NOMO-1 (cell line): ENCODE data around the gene JOSD1.
A peak's percentile ranks its signal among the peaks of the same experiment; 100 is the strongest.

ENCODE experiments used
- DNase-seq, 2 experiments: peaks; one replicate each; lab custom pipeline; 2025; ENCODE audit not compliant: unreplicated experiment in 2 of 2; lab: John Stamatoyannopoulos, UW

The JOSD1 gene

DNA sequence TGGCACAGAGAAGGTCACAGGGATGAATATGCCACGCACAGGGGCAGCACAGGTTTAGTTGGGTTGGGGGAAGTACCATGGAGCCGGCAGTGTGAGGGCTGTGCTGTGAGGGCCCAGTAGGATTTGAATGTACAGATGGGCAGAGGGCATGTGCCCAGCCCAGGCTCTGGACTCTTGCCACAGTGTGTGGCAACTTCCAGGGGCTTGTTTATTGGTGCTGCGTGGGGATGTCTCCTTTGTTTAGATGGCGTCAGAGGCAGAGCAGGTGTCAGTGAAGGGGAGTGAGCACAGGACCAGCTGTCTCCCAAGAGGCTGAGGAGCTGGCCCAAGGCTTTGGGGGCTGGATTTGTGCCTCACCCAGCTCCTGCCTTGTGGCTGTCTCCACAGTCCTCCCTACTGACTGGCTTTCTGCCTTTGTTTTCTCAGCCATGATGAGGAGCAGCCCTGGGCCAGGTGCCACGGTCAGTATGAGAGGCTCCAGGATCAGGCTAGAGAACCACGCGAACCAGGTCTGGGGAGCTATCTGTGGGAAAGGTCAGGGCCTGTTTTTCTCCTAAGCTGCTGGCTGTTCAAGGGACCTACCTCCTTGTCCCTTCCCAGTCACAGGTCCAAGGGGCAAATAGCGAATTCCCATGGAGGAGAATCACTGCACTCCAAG, 33.1 kb upstream of the JOSD1 start:
- no peak for DNase-seq

DNA sequence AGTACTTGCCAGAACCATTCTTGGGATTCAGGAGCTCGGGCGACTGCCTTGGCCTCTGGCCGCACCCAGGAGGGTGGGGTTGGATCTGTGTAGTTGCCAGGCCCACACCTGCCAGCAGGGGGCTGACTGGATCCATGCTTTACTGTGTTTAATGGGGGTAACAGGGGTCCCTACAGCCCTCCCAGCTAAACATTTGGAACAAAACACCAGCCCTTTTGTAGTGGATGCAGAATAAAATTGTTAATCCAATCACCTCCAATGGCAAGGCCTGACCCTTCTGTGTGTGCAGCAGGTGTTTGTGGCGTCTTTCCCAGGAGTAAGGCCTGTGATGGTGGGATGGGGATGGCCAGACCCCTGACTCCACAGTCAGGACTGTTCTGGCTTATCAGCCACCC, 32.6 kb upstream of the JOSD1 start:
- peak in 1 of 2 experiments; percentile 12 for DNase-seq

DNA sequence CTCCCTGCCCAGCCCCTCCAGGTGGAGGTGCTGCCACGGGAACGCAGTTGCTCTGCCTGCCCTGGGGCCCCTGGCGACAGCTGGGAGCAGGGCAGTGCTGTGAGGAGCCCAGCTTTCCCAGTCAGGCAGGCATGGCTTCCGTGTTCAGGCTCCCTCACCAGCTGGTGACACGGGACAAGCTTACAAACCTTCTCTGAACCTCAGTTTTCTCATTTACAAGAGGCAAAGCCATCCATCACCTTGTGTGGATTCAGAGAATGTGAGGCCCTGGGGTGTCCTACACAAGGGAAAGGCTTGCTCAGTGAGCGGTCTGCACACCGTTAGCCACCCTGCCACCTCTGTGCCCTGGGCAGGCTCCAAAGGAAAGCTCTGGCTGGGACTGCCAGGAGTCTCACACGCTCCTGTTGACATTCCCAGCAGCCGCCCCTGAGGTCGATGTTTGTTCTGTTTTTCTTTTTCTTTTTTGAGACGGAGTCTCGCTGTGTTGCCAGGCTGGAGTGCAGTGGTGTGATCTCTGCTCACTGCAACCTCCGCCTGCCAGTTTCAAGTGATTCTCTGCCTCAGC, 31.6 kb upstream of the JOSD1 start:
- no peak for DNase-seq

DNA sequence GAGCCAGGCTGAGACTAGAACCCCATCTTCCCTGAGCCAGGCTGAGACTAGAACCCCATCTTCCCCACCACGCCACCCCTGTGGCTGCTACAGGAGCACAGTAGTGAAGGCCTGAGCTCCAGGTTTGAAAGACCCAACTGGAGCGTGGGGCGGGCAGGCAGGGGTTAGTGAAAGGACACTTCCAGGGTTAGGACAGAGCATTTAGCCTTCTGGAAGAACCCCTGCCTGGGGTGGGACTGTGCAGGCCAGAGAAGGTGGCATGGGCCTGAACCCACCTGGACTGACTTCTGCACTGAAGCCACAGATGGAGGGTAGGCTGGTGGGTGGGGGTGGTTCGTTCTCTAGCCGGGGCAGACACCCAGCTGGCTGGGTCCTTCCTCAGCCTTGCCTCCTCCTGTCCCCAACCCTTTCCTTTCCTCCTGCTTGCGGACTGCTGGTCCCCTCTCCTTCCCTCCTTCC, 31.0 kb upstream of the JOSD1 start:
- DNase-seq: no peak

DNA sequence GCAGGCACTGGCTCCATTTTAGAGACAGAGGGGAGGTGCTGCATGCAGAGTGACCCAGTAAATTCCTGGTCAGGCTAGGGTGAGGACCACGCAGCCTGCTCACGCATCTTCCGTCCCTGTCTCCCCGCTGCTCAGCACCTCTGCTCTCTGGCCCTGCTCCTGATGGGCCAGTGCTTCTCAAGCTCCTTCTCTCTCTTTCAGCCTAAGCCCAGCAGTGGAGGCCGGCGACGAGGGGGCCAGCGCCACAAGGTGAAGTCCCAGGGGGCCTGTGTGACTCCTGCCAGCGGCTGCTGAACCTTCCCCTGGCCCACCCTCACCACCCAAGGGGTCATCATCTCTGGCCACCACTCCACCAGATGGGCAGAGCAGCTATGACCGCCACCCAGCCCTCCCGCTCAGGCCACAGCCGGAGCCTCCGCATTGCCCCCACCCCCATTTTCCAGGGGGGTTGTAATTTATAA, 29.7 kb upstream of the JOSD1 start:
- no peak for DNase-seq

DNA sequence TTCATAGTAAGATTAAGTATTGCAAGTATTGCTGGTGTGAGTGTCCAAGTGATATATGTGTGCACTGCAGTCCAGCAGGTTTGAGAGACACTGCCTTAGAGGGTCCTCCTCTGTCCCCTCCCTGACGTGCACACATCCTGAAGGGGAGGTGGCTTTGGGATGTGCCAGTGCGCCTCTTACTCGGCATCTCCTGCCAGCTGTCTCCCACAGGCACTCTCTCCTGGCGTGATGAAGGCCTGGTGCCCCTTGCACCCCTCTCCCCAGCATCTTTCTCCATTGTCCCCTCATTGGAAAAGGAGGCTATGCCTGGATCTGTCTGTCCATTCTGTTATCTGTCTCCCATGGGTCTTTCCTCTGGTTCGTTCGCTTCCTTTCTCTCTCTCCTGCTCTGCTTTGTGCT, 29.2 kb upstream of the JOSD1 start:
- no peak for DNase-seq

DNA sequence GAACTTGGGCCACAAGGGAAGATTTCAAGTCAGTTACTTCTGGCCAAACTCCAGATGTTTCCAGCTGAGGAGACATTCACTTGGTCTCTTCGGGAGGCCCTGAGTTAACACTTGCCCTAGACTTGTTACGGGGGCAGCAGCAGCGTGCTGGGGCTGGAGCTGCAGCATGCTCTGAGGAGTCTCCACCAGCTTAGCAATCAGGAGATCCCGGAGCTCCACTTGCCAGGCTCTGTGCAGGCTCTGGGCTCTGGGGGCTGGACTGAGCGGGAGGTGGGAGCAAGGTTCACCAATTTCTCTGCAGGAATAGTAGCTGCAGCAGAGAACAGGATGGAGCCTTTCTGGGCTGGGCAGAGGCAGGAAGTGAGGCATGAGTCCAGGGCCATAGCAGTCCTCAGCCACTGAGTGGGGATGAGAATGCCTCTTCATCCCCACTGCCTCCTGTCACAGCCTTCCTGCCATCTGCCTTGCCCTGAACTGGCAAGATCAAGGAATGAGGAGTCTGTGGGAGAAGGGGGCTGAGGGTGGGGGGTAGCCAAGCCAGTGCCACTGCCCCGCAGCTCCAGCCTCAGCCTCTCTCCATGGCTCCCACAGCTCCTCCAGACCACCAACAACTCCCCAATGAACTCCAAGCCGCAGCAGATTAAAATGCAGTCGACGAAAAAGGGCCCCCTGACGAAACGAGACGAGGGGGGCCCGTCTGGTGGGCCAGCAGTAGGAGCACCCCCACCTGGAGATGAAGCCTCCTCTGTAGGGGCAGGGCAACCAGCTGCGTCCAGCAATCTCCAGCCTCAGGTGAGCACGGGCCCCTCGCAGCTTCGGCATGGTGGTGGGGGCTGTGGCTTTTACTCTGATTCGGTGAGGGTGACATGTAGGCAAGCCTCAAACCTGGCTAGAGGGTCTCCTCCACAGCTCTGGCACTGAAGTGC, 28.4 kb upstream of the JOSD1 start:
- DNase-seq: no peak

DNA sequence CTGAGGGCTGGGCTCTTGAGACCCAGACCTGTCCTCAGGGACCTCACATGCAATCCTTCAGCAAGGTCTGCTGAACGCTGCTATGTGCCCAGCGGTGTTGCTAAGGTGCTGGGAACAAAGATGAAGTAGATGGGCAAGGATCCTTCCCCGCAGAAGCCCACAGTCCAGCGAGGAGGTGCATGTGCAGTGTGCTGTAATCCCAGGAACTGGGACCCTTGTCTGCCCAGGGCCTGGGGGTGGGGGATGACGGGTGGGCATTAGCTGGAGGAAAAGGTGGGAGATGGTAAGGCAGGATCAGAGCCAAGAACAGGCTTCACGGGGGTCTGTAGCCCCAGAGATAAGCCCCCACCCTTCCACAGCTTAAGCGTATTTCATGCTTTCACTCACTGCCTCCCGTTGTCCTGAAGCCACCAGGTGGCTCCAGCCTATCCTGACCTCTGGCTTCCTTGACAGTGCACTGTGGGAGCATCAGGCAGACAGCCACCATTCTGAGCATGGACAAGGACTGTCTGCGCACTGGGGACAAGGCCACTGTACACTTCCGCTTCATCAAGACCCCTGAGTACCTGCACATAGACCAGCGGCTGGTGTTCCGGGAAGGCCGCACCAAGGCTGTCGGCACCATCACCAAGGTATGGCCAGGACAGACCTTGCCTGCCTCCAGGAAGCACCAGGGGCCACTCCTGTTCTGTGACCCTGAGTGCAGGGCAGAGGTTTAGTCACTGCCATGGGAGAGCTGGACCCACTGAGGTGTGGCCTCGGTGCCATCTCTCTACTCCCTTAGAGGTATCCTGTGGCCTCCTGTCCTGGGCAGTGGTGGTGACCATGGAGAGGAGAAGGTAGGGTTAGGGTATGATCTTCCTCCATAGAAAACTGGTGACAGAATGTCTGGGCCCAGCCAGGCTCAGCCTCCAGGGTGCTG, 27.0 kb upstream of the JOSD1 start:
- no peak for DNase-seq

DNA sequence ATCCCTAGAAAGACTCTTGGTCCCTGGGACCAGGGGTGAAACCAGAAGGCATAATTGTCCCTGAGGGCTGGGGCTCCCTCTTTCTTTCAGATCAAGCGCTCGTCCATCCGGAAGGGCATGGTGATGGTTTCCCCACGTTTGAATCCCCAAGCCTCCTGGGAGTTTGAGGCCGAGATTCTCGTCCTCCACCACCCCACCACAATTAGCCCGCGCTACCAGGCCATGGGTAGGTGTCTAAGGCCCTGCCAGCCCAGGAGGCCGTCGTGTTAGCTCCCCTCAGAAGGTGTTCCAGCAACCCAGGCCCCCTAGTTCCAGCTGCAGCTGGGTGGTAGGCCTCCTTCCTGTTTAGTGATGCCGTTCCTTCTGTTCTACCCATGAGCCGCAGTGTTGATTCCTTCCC, 26.4 kb upstream of the JOSD1 start:
- no peak for DNase-seq

DNA sequence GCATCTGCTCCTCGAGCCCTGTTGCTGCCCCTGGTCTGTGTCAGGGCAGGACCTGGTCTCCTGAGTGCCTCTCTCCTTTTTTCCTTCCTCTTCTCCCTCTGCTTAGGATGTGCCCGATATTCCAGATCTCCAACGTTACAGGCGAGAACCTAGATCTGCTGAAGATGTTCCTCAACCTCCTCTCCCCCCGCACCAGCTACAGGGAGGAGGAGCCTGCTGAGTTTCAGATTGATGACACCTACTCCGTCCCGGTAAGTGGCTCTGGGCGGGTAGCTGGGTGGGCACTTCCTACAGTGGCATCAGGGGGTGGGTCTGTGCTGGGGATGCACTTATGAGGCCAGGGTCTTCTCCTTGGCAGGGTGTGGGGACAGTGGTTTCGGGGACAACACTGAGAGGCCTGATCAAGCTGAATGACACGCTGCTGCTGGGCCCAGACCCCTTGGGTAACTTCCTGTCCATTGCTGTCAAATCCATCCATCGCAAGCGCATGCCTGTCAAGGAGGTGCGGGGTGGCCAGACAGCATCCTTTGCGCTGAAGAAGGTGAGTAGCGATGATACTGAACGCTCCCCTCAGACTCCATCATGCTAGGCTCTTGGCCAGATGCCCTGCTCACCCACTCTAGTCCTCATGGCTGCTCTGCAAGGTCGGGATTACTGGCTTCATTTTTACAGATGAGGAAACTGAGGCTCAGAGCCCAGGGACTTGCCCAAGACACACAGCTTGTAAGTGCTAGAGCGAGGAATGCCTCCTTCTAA, 25.3 kb upstream of the JOSD1 start:
- DNase-seq: no peak

DNA sequence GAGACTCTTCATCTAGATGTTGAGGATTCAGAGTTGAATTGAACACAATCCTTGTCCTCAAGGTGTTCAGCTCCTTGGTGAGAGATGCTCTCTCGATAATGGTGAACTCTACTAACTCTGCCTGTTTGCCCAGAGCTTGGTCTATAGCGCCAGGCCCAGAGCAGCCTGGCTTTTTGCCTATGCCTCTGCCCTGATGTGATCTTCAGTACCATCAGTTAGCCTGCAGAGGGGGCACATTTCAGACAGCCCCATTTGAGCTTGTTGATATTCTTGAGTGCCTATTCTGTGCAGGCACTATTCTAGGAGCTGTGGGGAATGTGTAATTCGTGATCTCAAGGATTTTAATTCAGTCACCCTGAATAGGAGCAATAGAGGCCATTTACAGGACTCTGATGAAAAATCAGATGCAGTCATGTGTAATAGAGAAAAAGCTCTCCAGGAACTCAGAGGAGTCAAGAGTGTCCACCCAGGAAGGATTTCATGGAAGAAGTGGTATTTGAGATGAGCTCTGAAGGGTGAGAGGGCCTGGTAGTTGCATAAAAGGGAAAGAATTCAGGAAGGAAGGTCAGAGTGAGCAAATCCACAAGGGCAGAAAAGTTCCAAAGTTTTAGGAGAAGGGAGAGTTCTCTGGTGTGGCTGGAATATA, 24.3 kb upstream of the JOSD1 start:
- peak in 1 of 2 experiments; percentile 25 for DNase-seq

DNA sequence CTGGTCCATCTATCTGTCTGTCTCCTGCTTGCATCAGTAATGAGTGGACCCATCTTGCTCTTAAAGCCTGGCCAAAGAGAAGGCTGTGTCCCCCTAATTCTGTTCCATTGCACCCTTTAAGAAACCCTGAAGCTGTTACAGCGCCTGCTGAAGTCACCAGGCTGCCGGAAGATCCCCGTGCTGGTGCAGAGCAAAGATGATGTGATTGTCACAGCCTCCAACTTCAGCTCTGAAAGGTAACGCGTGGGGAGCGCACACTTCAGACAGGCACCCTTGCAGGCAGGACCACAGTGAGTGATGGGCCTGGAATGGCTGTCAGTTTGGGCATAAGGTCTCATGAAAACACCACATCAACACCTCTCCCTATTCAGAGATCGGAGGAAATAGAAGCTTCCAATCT, 23.4 kb upstream of the JOSD1 start:
- no peak for DNase-seq

DNA sequence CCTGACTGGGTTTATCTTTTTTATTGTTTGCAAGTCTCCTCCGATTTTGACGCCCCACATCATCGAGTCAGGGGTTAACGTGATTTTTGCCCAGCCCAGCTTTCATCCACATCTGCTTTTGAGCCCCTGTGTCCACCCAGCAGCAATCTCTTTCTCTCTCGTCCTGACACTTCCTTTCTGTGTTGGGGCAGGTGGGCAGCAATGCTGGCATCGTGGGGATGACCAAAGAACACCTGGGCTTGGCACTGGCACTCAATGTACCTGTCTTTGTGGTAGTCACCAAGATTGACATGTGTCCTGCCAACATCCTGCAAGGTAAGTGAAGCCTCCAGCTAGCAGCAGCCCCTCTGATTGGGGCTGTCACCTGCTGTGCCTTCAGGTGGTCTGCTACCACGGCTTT, 20.8 kb upstream of the JOSD1 start:
- DNase-seq: no peak

DNA sequence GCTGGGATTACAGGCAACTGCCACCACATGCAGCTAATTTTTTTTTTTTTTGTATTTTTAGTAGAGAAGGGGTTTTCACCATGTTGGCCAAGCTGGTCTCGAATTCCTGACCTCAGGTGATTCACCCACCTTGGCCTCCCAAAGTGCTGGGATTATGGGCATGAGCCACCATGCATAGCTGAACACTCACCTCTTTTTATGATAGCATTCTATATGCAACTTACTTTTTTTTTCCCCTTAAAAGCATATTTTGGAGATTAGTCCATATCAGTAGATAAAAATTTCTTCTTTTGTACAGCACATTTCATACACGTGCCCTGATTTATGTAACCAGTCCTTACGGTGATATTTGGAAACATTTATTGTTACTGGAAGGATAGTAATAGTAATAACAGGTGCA, 19.6 kb upstream of the JOSD1 start:
- no peak for DNase-seq

DNA sequence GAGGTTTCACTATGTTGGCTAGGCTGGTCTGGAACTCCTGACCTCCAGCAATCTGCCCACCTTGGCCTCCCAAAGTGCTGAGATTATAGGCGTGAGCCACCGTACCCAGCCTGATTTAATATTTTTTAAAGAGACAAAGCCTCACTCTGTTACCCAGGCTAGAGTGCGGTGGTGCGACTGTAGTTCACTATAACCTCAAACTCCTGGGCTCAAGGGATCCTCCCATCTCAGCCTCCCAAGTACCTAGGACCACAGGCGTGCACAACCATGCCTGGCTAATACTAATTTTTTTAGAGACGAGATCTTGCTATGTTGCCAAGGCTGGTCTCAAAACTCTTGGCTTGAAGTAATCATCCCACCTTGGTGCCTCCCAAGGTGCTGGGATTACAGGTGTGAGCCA, 18.5 kb upstream of the JOSD1 start:
- DNase-seq: no peak

DNA sequence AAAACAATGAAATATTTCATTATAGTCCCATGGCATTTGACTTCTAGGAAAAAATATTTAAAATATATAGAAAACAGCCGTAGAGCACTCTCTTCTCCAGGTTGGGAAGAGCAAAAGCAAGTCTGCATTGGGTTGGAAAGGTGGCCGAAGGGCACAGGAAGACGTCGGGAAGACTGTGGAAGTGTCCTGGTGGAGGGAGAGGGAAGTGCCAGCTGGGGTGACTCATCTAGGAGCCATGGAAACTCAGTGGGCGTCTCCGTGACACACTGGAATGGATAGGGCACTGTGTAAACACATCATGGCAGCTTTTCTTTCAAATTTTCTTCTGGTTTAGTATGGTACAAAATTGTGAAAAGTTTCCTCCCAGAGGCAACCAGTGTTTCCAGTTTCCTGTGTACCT, 17.7 kb upstream of the JOSD1 start:
- DNase-seq: no peak

DNA sequence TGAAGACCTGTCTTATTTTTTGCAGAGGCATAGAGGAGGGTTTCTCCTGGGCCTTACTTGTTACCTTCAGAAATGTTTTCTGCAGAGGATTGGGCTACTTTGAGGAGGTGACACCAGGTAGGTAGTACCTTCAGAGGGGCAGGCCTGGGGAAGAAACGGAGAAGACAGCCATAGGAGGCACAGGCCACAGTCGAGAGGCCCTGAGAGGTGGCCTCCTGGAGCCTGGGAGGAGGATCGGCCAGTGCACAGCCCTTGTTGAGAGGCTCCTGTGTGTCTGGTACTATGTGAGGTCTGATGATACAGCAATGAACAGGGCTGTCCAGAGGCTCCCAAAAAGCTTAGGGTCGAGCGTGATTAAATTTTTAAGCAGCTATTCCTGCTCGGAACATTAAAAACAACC, 16.5 kb upstream of the JOSD1 start:
- DNase-seq: no peak

DNA sequence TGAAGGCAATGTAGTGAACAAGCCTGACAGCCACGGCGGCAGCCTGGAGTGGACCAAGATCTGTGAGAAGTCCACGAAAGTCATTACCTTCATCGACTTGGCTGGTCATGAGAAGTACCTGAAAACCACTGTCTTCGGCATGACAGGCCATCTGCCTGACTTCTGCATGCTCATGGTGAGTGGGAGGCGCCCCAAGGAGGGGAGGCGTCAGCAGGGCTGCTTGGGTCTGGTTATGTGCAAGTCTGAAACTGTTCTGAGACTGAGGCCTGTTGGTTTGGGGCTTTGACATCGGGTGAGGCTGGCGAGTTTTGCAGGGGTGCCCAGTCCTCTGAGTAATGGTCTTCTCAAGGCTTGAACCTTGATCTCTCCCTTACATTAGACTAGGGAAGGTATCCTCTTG, 16.1 kb upstream of the JOSD1 start:
- no peak for DNase-seq

DNA sequence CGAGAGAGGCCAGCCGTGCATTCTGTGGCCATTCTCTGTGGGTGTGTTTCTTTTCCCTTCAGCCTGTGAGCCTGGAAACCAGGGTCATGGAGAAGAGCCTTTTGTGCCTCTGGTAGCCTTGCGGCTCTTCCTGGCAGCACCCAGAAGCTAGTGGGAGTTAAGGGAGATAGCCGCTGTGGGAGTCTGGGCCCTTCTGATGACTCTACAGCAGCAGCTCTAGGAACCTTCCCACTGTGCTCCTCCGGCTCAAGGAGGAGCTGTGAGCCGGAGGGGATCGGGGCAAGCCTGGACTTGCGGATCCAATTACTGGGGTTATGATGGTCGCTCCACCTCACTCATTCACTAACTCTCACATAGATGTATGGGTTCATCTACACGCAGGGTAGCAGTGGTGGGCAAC, 15.5 kb upstream of the JOSD1 start:
- no peak for DNase-seq

DNA sequence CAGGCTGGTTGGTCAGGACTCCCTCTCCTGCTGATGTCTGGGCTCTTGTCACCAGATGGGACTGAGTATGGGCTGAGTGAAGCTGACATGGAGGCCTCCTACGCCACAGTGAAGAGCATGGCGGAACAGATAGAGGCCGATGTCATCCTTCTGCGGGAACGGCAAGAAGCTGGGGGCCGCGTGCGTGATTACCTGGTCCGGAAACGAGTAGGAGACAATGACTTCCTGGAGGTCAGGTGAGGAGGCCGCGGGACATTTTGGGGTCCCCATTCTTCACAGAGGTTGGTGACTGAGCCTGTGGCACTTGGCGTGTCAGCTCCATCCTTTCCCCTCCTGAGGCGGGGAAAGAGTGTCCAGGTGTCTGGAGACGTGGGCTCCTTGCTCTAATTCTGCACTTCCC, 15.1 kb upstream of the JOSD1 start:
- no peak for DNase-seq
